Skeletal muscle cell (primary cell): ENCODE data around the gene RNASEH2A.
"Not testable (repeated sequence)": the region's sequence is repeated elsewhere in the genome, so short reads cannot be mapped to it uniquely, and the experiment has no call there.

Experiments
- DNase-seq: peaks from one replicate; pipeline ENCODE4 v3.0.0-alpha.2; 2010; ENCODE audit warnings: low read depth
- H3K4me3 ChIP-seq: 2 replicates; pipeline ENCODE4 v1.5.1; 2011; ENCODE audit warnings: low read depth, mild to moderate bottlenecking, control low read depth, low read length, moderate library complexity

Gene RNASEH2A

GRCh38 chr19:12846613-12847012 lies 40.2 kb downstream of the RNASEH2A start:
- H3K4me3 ChIP-seq, DNase-seq: not testable (repeated sequence)

- H3K4me3 ChIP-seq, result peak overlapping the region; percentile 26
- DNase-seq, result no peak
Observed at GRCh38 chr19:12847159-12848139, 41.1 kb downstream of the RNASEH2A start.

GRCh38 chr19:12856653-12857052 lies 50.3 kb downstream of the RNASEH2A start:
- DNase-seq, result no peak

GRCh38 chr19:12858041-12858928 lies 51.9 kb downstream of the RNASEH2A start:
- DNase-seq, result no peak

More at GRCh38 chr19:12856653-12857052, 50.3 kb downstream of the RNASEH2A start:
- H3K4me3 ChIP-seq, result no peak overlapping the region

GRCh38 chr19:12859546-12859945 lies 53.2 kb downstream of the RNASEH2A start:
- no peak for DNase-seq
- no peak overlapping the region for H3K4me3 ChIP-seq

More at GRCh38 chr19:12858041-12858928, 51.9 kb downstream of the RNASEH2A start:
- H3K4me3 ChIP-seq, result no peak overlapping the region
